GM08714 (cell line): ENCODE results near the gene PITPNM3.

ENCODE experiments used
- H3K4me3 ChIP-seq: fragments of 200-500 bp; sonication (Bioruptor generic); 2 replicates; pipeline ENCODE4 v1.5.1; 2014; ENCODE audit warnings: mild to moderate bottlenecking, low read length, inconsistent platforms
- ZNF274 ChIP-seq: IDR thresholded peaks from 2 replicates; pipeline ENCODE4 v1.6.1; 2012; ENCODE audit warnings: mild to moderate bottlenecking, low read depth, low read length

Gene PITPNM3

GRCh38 chr17:6427279-6427781 lies 129.0 kb downstream of the PITPNM3 start:
- TF ChIP-seq ZNF274, result no peak
- no peak overlapping the region for H3K4me3 ChIP-seq

GRCh38 chr17:6426356-6427101 lies 129.8 kb downstream of the PITPNM3 start:
- no peak overlapping the region for H3K4me3 ChIP-seq
- TF ChIP-seq ZNF274, result no peak

GRCh38 chr17:6425407-6425806 lies 130.9 kb downstream of the PITPNM3 start:
- H3K4me3 ChIP-seq, result no peak overlapping the region
- no peak for TF ChIP-seq ZNF274

GRCh38 chr17:6423931-6424330 lies 132.4 kb downstream of the PITPNM3 start:
- TF ChIP-seq ZNF274, result no peak
- H3K4me3 ChIP-seq, result no peak overlapping the region

GRCh38 chr17:6422654-6423241 lies 133.6 kb downstream of the PITPNM3 start:
- no peak for TF ChIP-seq ZNF274

GRCh38 chr17:6421700-6422604 lies 134.4 kb downstream of the PITPNM3 start:
- H3K4me3 ChIP-seq, result no peak overlapping the region
- no peak for TF ChIP-seq ZNF274

More at GRCh38 chr17:6422654-6423241, 133.6 kb downstream of the PITPNM3 start:
- no peak overlapping the region for H3K4me3 ChIP-seq

- TF ChIP-seq ZNF274, result no peak
- H3K4me3 ChIP-seq, result no peak overlapping the region
Measured at GRCh38 chr17:6420173-6420641, 136.1 kb downstream of the PITPNM3 start.

- no peak overlapping the region for H3K4me3 ChIP-seq
- TF ChIP-seq ZNF274, result no peak
Measured at GRCh38 chr17:6415616-6416015, 140.7 kb downstream of the PITPNM3 start.

GRCh38 chr17:6413065-6413464 lies 143.3 kb downstream of the PITPNM3 start:
- no peak for TF ChIP-seq ZNF274
- H3K4me3 ChIP-seq, result no peak overlapping the region

- no peak overlapping the region for H3K4me3 ChIP-seq
- no peak for TF ChIP-seq ZNF274
Measured at GRCh38 chr17:6408735-6409134, 147.6 kb downstream of the PITPNM3 start.

GRCh38 chr17:6408276-6408675 lies 148.1 kb downstream of the PITPNM3 start:
- H3K4me3 ChIP-seq, result no peak overlapping the region
- no peak for TF ChIP-seq ZNF274

GRCh38 chr17:6402258-6402657 lies 154.1 kb downstream of the PITPNM3 start:
- TF ChIP-seq ZNF274, result no peak
- no peak overlapping the region for H3K4me3 ChIP-seq
